ENCODE measurements around the gene C1RL. TPM values are rescaled to one million over a fixed set of nuclear protein-coding genes. Genes with fewer than 3 reads are reported as not detected.
"Not testable (repeated sequence)": the region's sequence is repeated elsewhere in the genome, so short reads cannot be mapped to it uniquely, and the experiment has no call there.

Gene C1RL
- total and polyA plus RNA-seq, 2 experiments from 2014 or later, result 26.4 to 64.5 TPM

DNA sequence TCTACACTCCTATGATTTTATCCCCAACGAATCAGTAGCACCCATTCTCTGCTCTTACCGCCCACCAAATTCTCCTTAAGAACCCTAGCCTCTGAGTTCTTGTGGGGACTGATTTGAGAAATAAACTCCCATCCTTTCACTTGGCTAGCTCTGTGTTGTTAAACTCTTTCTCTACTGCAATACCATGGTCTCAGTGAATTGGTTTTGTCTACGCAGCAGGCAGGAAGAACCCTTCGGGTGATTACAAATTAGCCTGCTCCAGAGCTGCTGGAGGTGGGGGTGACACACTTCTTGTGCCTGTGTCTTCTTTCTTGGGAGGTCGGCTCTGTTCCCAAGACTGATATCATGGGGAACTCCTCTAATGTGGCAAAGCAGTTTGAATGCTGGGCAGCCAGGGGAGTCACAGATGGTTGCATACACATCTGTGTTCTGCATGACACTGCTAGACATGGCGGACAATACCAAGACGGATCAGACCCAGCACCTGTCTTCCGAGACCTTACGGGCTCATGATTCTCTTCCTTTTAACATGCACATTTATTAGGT lies 50.1 kb downstream of the C1RL start:
- Histone ChIP-seq H3K27me3 (no peaks in the 10 kb centered on the region), H3K9me2 (replicated peaks; ENCODE audit: insufficient read depth) (no peaks in the 10 kb centered on the region), H3K4me1 (ENCODE audit: insufficient read depth) (peaks cover 7% of the 10 kb centered on the region), H3K4me3 (no peak overlapping the region), H3K27ac (no peak overlapping the region), H3K36me3 (replicated peaks; ENCODE audit: insufficient read depth, low read depth) (no peaks in the 10 kb centered on the region), H3K4me2 (no peak overlapping the region), H3K79me2 (no peaks in the 10 kb centered on the region), H2AFZ (no peak overlapping the region), H3K9me3 (ENCODE audit: low read depth) (no peaks in the 10 kb centered on the region), H4K20me1 (ENCODE audit: insufficient read depth, poor library complexity, severe bottlenecking) (no peaks in the 10 kb centered on the region)
- 94% methylated on average over 9 of the region's 9 CpGs for WGBS (ENCODE audit: low lambda C conversion rate, missing lambda C conversion rate)
- no peak for DNase-seq (ENCODE audit: low spot score)
- TF ChIP-seq EZH2 (IDR thresholded peaks at IDR 0.05; ENCODE audit: borderline replicate concordance), result no peak
- no peak for TF ChIP-seq EZH2phosphoT487 (IDR thresholded peaks at IDR 0.05; ENCODE audit: low read depth, severe bottlenecking, unreplicated experiment)
- TF ChIP-seq, protein P1, sequence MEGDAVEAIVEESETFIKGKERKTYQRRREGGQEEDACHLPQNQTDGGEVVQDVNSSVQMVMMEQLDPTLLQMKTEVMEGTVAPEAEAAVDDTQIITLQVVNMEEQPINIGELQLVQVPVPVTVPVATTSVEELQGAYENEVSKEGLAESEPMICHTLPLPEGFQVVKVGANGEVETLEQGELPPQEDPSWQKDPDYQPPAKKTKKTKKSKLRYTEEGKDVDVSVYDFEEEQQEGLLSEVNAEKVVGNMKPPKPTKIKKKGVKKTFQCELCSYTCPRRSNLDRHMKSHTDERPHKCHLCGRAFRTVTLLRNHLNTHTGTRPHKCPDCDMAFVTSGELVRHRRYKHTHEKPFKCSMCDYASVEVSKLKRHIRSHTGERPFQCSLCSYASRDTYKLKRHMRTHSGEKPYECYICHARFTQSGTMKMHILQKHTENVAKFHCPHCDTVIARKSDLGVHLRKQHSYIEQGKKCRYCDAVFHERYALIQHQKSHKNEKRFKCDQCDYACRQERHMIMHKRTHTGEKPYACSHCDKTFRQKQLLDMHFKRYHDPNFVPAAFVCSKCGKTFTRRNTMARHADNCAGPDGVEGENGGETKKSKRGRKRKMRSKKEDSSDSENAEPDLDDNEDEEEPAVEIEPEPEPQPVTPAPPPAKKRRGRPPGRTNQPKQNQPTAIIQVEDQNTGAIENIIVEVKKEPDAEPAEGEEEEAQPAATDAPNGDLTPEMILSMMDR (IDR thresholded peaks at IDR 0.05; ENCODE audit: poor library complexity), result no peak

DNA sequence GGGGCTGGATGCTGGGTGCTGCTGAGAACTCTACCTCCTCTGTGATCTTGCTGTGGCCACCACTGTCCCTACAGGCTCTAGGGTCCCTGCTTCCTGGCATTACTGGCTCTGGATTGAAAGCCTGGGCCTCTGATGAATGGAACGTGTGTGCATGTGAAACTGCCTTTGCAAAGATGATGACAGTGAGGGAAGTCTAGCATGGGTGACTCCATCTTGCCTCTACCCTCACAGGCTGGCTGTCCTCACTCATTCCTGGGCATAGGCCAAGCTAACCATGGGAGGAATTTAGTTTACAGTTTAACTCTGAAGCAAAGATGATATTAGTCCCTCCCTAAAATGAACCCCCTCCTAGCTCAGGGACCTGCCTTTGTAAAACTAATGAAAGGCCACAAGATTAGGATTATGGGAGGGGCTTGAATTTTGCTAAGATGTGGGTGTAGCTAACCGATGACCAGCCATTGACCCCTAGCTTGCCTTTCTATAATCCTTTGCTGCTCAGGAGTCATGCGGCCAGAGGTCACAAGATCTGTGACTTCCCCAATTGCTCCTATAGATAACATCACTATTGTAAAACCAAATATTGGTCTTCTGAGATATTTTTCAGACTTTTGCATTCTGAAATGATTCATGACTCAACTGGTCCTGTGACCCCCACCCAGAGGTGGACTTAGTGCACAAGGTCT lies 50.7 kb downstream of the C1RL start:
- H3K4me1 ChIP-seq (ENCODE audit: insufficient read depth), result peaks cover 7% of the 10 kb centered on the region
- H3K36me3 ChIP-seq (replicated peaks; ENCODE audit: insufficient read depth, low read depth), result no peaks in the 10 kb centered on the region
- H3K27me3 ChIP-seq, result no peaks in the 10 kb centered on the region
- 81% methylated on average over 3 of the region's 3 CpGs for WGBS (ENCODE audit: low lambda C conversion rate, missing lambda C conversion rate)
- no peak for DNase-seq (ENCODE audit: low spot score)
- H3K27ac ChIP-seq, result no peak overlapping the region
- no peak overlapping the region for H2AFZ ChIP-seq
- TF ChIP-seq EZH2phosphoT487 (IDR thresholded peaks at IDR 0.05; ENCODE audit: low read depth, severe bottlenecking, unreplicated experiment), result no peak
- no peak for TF ChIP-seq EZH2 (IDR thresholded peaks at IDR 0.05; ENCODE audit: borderline replicate concordance)
- TF ChIP-seq, protein P1 (IDR thresholded peaks at IDR 0.05; ENCODE audit: poor library complexity), result no peak
- H4K20me1 ChIP-seq (ENCODE audit: insufficient read depth, poor library complexity, severe bottlenecking), result no peaks in the 10 kb centered on the region
- no peaks in the 10 kb centered on the region for H3K9me3 ChIP-seq (ENCODE audit: low read depth)
- H3K4me3 ChIP-seq, result no peak overlapping the region
- H3K4me2 ChIP-seq, result no peak overlapping the region
- no peaks in the 10 kb centered on the region for H3K79me2 ChIP-seq
- no peaks in the 10 kb centered on the region for H3K9me2 ChIP-seq (replicated peaks; ENCODE audit: insufficient read depth)

DNA sequence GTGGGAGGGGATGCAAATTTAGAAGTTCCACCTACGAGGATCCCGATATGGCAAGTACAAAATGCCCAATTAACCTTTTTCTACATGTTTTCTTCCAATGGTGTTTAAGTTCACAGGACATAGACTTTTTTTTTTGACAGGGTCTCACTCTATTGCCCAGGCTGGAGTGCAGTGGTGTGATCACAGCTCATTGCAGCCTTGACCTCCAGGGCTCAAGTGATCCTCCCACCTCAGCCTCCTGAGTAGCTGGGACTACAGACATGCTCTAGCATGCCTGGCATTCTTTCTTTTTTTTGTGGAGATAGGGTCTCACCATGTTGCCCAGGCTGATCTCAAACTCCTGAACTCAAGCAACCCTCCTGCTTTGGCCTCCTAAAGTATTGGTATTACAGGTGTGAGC lies 53.3 kb downstream of the C1RL start:
- H3K9me3 ChIP-seq (ENCODE audit: low read depth); H3K36me3 ChIP-seq (replicated peaks; ENCODE audit: insufficient read depth, low read depth): not testable (repeated sequence)
- 95% methylated on average over 2 of the region's 2 CpGs for WGBS (ENCODE audit: low lambda C conversion rate, missing lambda C conversion rate)

DNA sequence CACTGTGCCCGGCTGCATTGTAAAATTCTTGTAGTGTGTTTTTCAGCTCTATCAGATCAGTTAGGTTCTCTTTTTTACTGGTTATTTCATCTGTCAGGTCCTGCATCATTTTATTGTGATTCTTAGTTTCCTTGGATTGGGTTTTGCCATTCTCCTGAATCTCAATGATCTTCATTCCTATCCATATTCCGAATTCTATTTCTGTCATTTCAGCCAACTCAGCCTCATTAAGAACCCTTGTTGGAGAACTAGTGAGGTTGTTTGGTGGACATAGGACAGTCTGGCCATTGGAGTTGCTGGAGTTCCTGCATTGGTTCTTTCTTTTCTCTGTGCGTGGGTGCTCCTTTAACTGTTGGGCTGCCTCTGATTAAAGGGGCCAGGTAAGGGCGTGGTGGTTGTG lies 54.1 kb downstream of the C1RL start:
- no peak for TF ChIP-seq EZH2 (IDR thresholded peaks at IDR 0.05; ENCODE audit: borderline replicate concordance)
- TF ChIP-seq, protein P1 (IDR thresholded peaks at IDR 0.05; ENCODE audit: poor library complexity), result no peak
- no peak for TF ChIP-seq EZH2phosphoT487 (IDR thresholded peaks at IDR 0.05; ENCODE audit: low read depth, severe bottlenecking, unreplicated experiment)
- 84% methylated on average over 4 of the region's 4 CpGs for WGBS (ENCODE audit: low lambda C conversion rate, missing lambda C conversion rate)
- Histone ChIP-seq H3K4me3 (no peak overlapping the region), H3K36me3 (replicated peaks; ENCODE audit: insufficient read depth, low read depth) (no peaks in the 10 kb centered on the region), H3K9me3 (ENCODE audit: low read depth) (no peaks in the 10 kb centered on the region), H3K4me2 (no peak overlapping the region), H3K9me2 (replicated peaks; ENCODE audit: insufficient read depth) (no peaks in the 10 kb centered on the region), H3K27me3 (no peaks in the 10 kb centered on the region), H3K27ac (no peak overlapping the region), H4K20me1 (ENCODE audit: insufficient read depth, poor library complexity, severe bottlenecking) (no peaks in the 10 kb centered on the region), H2AFZ (no peak overlapping the region), H3K79me2 (no peaks in the 10 kb centered on the region), H3K4me1 (ENCODE audit: insufficient read depth) (no peaks in the 10 kb centered on the region)
- DNase-seq (ENCODE audit: low spot score), result no peak

More for the DNA sequence above, 53.3 kb downstream of the C1RL start:
- H3K79me2 ChIP-seq; H4K20me1 ChIP-seq (ENCODE audit: insufficient read depth, poor library complexity, severe bottlenecking); H3K4me2 ChIP-seq; H3K9me2 ChIP-seq (replicated peaks; ENCODE audit: insufficient read depth); H2AFZ ChIP-seq; H3K4me1 ChIP-seq (ENCODE audit: insufficient read depth); H3K4me3 ChIP-seq; H3K27ac ChIP-seq; H3K27me3 ChIP-seq; DNase-seq (ENCODE audit: low spot score): not testable (repeated sequence)

DNA sequence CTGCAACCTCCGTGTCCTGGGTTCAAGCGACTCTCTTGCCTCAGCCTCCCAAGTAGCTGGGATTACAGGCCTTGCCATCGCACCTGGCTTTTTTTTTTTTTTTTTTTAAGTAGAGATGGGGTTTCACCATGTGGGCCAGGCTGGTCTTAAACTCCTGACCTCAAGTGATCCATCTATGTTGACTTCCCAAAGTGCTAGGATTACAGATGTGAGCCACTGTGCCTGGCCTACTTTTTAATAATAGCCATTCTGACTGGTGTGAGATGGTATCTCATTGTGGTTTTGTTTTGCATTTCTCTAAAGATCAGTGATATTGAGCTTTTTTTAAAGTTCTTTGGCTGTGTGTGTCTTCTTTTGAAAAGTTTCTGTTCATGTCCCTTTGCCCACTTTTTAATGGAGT lies 59.0 kb downstream of the C1RL start:
- 100% methylated on average over 3 of the region's 3 CpGs for WGBS (ENCODE audit: low lambda C conversion rate, missing lambda C conversion rate)
- not testable (repeated sequence) for DNase-seq (ENCODE audit: low spot score)

DNA sequence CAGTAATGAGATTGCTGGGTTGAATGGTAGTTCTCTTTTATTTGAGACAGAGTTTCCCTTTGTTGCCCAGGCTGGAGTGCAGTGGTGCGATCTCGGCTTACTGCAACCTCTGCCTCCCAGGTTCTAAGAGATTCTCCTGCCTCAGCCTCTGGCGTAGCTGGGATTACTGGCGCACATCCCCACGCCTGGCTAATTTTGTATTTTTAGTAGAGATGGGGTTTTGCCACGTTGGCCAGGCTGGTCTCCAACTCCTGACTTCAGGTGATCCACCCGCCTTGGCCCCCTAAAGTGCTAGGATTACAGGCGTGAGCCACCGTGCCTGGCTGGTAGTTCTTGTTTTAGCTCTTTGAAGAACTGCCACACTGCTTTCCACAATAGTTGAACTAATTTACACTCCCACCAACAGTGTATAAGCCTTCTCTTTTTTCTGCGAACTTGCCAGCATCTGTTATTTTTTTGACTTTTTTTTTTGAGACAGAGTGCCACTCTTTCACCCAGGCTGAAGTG lies 59.5 kb downstream of the C1RL start:
- not testable (repeated sequence) for H3K27me3 ChIP-seq; H3K9me3 ChIP-seq (ENCODE audit: low read depth); H3K4me3 ChIP-seq; H3K79me2 ChIP-seq; H2AFZ ChIP-seq; H3K4me2 ChIP-seq; DNase-seq (ENCODE audit: low spot score); H3K27ac ChIP-seq; H4K20me1 ChIP-seq (ENCODE audit: insufficient read depth, poor library complexity, severe bottlenecking); H3K36me3 ChIP-seq (replicated peaks; ENCODE audit: insufficient read depth, low read depth); H3K9me2 ChIP-seq (replicated peaks; ENCODE audit: insufficient read depth); H3K4me1 ChIP-seq (ENCODE audit: insufficient read depth)
- 94% methylated on average over 10 of the region's 10 CpGs for WGBS (ENCODE audit: low lambda C conversion rate, missing lambda C conversion rate)

More for the DNA sequence above, 59.0 kb downstream of the C1RL start:
- H3K27me3 ChIP-seq; H2AFZ ChIP-seq; H3K36me3 ChIP-seq (replicated peaks; ENCODE audit: insufficient read depth, low read depth); H3K4me3 ChIP-seq; H3K9me3 ChIP-seq (ENCODE audit: low read depth); H4K20me1 ChIP-seq (ENCODE audit: insufficient read depth, poor library complexity, severe bottlenecking); H3K9me2 ChIP-seq (replicated peaks; ENCODE audit: insufficient read depth); H3K79me2 ChIP-seq; H3K27ac ChIP-seq; H3K4me2 ChIP-seq; H3K4me1 ChIP-seq (ENCODE audit: insufficient read depth): not testable (repeated sequence)

All from hepatocyte (in vitro differentiated cells).